Astrocyte of the cerebellum (primary cell): Measurements from ENCODE around the gene PCDH9.

Source experiments
- DNase-seq: peaks from one replicate; pipeline ENCODE4 v3.0.0-alpha.2; 2011; ENCODE audit warnings: low read depth
- H3K4me3 ChIP-seq: 2 replicates; pipeline ENCODE4 v1.5.1; 2011; ENCODE audit warnings: mild to moderate bottlenecking, low read depth, low read length, moderate library complexity
- in situ Hi-C: cut with HindIII; loops from 2 replicates; pipeline ENCODE4 v1.10.0; 2017; ENCODE audit warnings: low sequenced_read_pairs
- TF ChIP-seq, protein P1 (sequence below): IDR thresholded peaks from 2 replicates; pipeline ENCODE4 v1.5.1; 2012; ENCODE audit warnings: low read length, low read depth, moderate library complexity, mild to moderate bottlenecking; ENCODE audit errors: missing control alignments

Gene PCDH9

DNA sequence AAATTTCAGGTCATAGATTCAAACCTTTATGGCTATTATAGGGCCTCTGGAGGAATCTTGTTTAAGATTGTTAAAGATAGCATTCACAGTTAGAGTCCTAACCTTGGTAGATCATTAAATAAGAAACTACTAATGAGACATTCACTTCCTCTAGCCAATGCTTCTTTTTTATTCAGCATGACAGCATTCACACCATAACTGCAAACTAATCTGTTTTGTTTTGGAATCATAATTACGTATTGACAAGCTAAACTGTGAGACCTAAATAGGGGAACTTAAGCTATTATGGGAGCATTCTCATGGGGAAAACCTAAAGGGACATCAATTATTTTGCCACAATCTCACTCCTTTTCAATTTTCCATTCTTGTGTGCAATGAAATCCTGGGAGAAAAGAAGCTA is 653.8 kb downstream of the PCDH9 start:
- TF ChIP-seq, protein P1, sequence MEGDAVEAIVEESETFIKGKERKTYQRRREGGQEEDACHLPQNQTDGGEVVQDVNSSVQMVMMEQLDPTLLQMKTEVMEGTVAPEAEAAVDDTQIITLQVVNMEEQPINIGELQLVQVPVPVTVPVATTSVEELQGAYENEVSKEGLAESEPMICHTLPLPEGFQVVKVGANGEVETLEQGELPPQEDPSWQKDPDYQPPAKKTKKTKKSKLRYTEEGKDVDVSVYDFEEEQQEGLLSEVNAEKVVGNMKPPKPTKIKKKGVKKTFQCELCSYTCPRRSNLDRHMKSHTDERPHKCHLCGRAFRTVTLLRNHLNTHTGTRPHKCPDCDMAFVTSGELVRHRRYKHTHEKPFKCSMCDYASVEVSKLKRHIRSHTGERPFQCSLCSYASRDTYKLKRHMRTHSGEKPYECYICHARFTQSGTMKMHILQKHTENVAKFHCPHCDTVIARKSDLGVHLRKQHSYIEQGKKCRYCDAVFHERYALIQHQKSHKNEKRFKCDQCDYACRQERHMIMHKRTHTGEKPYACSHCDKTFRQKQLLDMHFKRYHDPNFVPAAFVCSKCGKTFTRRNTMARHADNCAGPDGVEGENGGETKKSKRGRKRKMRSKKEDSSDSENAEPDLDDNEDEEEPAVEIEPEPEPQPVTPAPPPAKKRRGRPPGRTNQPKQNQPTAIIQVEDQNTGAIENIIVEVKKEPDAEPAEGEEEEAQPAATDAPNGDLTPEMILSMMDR: no peak
- in situ Hi-C loops: no loop called here
- no peak for DNase-seq

DNA sequence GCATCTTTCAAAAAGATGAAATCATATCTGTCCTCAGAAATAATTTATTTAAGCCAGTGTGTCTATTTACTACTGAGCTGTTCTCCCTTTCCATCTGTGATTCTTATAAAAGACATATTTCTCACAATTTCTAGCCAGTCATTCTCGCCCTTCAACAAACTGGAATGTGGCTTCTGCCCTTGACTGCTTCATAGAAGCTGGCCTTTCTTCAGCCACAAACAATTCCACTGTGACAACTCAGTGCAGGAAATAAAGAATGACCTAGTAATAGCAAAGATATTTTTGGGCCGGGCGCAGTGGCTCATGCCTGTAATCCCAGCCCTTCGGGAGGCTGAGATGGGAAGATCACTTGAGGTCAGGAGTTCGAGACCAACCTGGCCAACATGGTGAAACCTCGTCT is 655.5 kb downstream of the PCDH9 start:
- H3K4me3 ChIP-seq: no peak overlapping the region
- in situ Hi-C loops: no loop called here
- DNase-seq: no peak
- TF ChIP-seq, protein P1: no peak

More for the DNA sequence above, 653.8 kb downstream of the PCDH9 start:
- no peak overlapping the region for H3K4me3 ChIP-seq

DNA sequence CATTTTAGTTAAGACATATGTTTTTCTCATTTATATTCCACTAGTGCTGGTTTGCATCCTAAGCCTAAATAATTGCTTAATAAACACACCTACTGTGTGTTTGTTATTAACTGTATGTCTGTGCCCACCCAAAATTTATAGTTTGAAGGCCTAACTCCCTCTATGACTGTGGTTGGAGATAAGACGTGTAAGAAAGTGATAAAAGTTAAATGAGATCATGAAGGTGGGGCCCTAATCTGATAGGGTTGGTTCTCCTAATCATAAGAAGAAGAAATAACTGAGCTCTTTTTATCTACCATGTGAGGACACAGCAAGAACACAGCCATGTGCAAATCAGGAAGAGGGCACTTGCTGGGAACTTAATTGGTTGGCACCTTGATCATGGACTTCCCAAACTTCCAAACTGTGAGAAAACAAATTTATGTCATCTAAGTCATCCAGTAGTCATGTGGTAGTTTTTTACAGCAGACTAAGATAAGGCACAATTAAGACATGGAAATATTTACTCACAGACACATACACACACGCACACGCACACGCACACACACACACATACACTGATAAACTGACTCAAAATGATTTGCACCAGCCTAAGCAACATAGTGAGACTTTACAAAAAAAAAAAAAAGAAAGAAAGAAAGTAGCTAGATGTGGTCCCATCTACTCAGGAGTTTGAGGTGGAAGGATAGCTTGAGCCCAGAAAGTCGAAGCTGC is 662.1 kb downstream of the PCDH9 start:
- TF ChIP-seq, protein P1: no peak
- in situ Hi-C loops: no loop called here
- no peak overlapping the region for H3K4me3 ChIP-seq
- no peak for DNase-seq

DNA sequence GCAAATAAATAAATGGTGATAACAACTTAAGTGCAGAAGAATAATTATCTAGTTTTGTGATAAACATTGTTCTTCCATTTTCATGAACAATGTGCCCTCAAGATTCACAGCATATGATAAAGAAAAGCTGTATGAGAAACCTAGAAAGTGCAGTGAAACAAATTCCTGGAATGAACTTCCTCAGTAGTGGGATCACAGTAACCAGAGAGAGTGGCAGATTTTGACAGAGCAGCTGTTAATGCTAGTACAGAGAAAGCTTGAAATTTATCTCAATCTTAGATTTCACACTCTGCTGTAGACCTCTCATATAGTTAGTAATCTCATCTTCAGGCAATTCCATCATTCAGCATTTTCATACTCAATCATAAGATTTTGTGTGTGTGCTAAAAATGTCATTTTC is 664.9 kb downstream of the PCDH9 start:
- H3K4me3 ChIP-seq: no peak overlapping the region
- in situ Hi-C loops: no loop called here
- no peak for DNase-seq
- TF ChIP-seq, protein P1: no peak

DNA sequence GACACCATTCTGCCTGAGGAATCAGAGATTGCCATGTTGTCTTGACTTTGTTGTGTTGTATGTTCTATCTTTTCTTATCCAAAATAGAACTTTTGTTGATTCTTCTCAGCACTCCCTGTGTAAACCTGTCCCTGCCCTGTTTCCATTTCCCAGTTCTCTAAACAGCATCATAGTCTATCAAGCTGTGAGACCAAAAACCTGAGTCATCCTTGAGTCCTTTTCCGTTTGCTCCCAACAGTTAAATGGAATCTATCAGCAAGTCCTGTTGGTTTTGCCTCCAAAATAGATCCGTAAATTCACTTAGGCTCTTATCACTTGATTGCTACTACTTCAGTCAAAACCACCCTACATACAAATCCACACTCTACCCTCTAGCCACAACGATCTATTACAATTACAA is 667.1 kb downstream of the PCDH9 start:
- in situ Hi-C loops: no loop called here
- TF ChIP-seq, protein P1: no peak
- DNase-seq: no peak
- no peak overlapping the region for H3K4me3 ChIP-seq

DNA sequence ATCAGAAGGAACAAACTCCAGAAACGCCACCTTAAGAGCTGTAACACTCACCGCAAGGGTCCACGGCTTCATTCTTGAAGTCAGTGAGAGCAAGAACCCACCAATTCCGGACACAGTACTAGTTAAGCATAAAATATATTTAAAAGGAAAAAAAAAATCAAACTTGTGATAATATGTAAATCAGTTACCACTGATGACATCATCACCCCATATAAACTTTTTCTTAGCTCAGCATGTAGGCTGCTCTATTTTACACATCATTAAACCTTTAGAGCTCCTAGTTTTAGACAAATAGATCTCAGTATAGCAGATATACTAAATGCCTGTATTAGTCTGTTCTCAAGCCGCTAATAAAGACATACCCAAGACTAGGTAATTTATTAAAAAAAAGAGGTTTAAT is 668.1 kb downstream of the PCDH9 start:
- TF ChIP-seq, protein P1: no peak

More for the DNA sequence above, 668.1 kb downstream of the PCDH9 start:
- no peak for DNase-seq
- in situ Hi-C loops: no loop called here
- no peak overlapping the region for H3K4me3 ChIP-seq
